GM11168 (cell line): ENCODE measurements around the gene RGS3.
"Not testable (repeated sequence)": the region's sequence is repeated elsewhere in the genome, so short reads cannot be mapped to it uniquely, and the experiment has no call there.

Source experiments
- in situ Hi-C: fragments of 300-500 bp; cut with MboI; formaldehyde crosslinking; loops from one replicate; pipeline ENCODE4 v1.12.0; 2022; ENCODE audit warnings: low sequenced_read_pairs; ENCODE audit not compliant: unreplicated experiment

The RGS3 gene

DNA sequence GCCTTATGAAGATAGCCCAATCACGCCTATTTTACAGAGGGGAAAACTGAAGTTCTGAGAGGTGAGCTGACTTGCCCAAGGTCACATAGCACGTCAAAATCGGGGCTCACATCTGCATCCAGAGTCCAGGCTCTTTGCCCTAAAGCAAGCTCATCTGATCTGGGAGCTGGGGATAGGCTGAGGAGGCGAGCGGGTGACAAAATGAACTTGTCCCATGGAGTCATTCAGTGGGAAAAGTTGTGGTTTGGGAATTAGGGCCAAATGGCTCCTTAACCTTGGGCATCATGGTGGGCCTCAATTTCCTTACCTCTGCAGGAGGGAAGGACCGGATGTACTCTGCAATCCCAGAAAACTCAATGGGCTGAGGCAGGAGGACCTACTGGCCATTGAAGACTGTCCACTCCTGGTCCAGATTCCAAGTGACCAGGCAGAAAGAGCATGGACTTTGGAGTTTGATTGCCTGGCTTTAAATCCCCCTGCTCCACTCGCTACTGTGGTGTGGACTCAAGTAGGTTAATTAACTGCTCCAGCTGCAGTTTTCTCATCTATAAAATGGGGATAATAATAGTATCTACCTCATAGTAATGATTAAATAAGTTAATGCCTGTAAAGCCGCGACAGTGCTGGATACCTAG lies 160.4 kb downstream of the RGS3 start:
- in situ Hi-C loops, result no loop called here

DNA sequence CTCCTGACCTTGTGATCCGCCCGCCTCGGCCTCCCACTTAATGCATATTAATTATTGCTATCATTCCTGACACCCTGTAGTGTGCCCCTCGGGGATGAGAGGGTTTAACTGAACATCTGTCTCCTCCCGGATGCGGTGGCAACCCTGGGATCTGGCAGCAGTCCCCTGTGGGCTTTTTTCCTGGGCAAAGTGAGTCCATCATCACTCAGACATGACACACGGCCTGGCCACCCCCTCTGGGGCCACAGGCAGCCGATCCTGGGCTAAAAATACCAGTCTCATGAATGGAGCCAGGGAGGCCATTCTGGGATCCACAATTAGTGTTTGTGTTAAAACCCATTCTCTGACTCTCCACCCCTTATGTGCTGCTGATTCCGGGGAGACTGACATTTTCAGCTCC lies 161.2 kb downstream of the RGS3 start:
- in situ Hi-C loops, result no loop called here

DNA sequence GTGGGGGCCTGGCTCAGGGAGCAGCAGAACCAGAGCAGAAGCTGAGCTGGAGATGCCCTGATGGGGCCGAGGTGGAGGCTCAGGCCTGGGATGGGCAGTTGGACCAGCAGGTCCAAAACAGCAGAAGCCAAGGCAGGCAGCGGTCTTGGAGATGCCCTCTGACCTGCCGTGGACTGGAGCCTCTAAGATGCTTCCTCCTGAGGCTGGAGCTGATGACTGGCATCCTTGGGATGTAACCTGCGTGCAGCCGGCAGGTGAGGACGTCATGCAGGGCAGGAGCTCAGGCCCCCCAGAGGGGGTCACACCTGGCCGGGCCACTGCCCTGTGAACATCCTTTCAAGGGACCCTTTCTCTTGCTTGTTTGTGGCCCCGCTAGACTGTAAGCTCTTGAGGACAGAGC lies 162.0 kb downstream of the RGS3 start:
- in situ Hi-C loops, result no loop called here

DNA sequence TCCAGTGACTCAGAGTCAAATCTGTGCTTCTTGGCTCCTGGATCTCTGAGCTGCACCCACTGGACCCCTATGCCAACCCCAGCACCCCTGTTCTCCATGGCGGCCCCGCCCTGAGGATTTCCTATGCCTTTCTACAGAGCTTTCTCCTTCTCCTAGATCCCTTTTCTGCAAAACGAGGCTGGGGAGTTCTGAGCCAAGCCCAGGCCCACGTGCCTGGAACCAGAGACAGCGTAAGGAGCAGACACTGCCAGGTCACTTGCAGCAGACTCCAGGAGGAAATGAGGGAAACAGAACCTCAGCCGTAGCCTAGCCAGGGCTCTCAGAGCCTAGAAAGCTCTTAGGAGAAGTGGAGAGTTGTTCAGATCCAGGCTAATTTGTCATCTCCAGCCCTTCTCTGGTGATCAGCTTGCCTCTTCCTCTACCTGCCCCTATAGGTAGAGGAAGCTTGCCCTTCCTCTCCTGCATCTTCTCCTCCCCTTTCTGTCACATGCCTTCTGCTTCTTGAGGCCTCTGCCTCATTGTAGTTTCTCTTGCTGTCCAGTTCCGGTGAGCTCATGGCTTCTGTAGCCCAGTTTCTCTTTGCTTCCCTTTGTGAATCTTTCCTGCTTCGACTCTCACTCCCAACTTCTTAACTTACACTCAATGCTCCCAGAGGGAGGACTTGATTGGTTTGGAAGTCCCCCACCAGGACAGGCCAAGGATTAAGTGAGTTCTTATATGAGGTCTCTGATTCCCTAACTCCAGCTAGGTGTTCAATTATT lies 163.4 kb downstream of the RGS3 start:
- in situ Hi-C loops, result no loop called here

DNA sequence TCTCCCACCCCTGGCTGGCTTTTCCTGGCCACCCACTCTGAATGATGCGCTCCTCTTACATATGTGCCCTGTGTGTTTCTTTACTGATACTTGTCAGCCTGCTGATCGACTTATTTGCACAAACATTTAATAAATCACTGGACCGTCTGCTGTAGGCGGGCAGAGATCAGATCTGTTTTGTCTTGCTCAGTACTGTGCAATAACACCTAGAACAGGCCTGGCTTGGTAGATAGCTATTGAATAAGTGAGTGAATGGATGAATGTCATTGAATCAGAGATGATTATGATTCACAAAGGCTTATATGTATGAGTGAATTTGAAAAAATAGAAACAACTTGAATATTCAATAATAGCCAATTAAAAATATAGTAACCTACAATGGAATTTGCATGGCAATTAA lies 165.1 kb downstream of the RGS3 start:
- in situ Hi-C loops, result no loop called here

DNA sequence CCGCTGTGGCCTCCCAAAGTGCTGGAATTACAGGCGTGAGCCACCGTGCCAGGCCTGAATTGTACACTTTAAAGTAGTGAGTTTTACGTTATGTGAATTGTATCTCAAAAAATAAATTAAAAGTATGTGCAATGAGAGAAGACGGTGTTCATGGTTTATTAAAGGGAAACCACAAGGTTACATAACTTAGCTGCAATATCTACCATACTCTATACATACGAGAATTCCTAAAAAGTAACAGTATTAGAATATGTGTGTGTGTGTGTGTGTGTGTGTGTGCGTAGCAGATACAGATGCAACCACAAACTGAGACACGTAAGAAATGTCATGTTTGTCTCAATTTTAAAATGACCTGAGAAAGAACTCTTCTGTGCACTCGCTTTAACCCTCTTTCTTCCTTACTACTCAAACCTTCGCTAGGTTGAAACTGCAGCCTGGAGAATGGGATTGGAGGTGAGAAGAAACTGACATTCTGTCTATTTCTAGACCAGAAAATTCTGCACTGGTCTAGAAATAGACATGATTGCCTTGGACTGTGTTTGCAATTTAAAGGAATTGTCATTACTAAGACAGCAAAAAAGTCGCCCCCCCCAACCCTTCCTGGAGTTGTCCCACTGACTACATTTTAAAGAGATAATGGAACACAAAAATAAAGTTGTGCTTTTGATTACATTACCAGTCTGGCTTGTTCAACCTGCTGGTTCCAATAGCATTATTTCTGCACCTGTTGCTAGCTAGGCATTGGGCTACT lies 167.0 kb downstream of the RGS3 start:
- in situ Hi-C loops, result no loop called here

- in situ Hi-C loops, result no loop called here
Measured at GRCh38 chr9:113631137-113631765, 167.7 kb downstream of the RGS3 start.

- in situ Hi-C loops, result no loop called here
Measured at GRCh38 chr9:113631871-113632665, 168.5 kb downstream of the RGS3 start.

DNA sequence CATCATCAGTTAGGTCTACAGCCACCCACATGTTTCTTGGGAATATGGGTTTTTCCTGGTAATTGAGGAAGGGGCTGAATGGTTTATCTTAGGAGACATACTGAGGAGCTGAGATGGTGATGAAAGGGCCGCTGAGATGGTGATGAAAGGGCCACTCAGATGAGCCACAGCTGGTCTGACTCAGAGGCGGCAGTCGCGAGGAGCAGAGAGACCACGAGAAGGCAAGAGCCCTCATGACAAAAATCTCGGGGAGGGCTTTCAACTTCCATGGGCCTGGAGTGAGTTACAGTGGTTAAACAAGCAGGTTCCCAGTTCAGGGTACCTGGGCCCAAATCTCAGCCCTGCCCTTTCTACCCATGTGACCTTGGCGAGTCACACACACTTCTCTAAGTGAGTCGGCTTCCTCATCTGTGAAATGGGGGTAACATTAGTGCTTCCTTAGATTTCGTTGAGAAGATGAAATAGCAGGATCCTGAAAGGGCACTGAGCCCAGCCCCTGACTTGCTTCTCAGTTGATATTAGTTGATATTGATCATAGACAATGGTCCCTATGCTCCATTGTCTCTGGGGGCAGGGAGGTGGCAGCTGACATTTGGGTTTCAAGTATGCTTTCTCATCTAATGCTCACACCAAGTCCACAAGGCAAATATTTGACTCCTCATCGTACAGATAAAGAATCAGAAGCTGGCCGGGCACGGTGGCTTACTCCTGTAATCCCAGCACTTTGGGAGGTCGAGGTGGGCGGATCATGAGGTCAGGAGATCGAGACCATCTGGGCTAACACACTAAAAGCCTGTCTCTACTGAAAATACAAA lies 169.5 kb downstream of the RGS3 start:
- in situ Hi-C loops, result no loop called here

GRCh38 chr9:113633782-113634595 lies 170.5 kb downstream of the RGS3 start:
- in situ Hi-C loops, result no loop called here

- in situ Hi-C loops, result no loop called here
Measured at GRCh38 chr9:113634596-113635515, 171.3 kb downstream of the RGS3 start.

- in situ Hi-C loops, result no loop called here
Measured at GRCh38 chr9:113635586-113635985, 172.1 kb downstream of the RGS3 start.

DNA sequence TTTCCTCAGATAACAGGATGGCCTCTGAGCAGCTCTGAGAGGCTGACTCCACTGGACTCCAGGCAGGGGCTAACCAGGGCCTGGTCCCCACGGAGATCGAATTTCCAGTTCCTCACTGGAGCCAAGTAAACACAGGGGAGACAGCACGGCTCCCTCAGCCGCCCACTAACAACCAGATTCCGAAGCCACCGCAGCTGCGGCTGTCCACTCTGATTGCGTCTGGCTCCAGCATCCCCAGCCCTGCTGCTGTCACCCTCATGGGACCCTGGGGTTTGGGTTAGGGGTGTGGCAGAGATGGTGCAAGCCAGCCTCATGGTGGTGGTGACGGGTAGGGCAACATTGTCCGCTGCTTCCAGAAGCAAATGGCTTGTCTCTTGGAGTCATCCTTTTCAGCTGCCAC lies 172.6 kb downstream of the RGS3 start:
- in situ Hi-C loops, result no loop called here

DNA sequence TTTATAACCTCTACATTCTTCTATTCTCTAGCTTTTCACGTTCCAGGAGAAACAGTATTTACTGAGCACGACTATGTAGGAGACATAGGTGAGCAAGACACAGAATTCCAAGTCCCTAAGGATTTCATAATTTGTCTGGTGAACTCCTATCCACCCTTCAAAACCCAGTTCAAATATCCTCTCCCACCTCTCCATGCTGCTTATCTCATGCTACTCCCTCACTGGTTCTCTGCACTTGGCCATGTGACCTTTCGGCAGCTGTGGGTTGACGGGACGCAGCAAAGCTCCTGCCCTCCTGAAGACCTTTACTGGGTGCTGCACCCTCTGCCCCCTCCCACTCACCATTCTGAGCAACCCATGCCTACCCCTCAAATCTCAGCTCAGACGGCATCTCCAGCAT lies 173.2 kb downstream of the RGS3 start:
- in situ Hi-C loops, result no loop called here

DNA sequence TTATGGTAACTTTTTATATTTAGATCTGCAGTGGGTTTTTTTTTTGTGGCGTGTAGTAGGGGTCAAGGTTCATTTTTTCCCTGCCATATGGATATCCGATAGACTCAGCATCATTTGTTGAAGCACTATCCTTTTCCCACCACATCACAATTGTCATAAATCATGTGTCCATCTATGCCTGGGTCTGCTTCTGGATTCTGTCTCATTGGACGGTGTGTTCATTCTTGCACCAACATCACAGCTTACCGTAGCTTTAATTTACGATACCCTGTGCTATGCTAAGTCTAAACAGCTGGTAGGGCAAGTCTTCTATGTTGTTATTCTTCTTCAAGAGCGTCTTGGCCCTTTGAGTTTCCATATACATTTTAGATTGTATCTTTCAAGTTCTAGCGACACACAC lies 175.0 kb downstream of the RGS3 start:
- in situ Hi-C loops, result no loop called here

GRCh38 chr9:113638897-113639296 lies 175.4 kb downstream of the RGS3 start:
- in situ Hi-C loops, result no loop called here

GRCh38 chr9:113639411-113639970 lies 176.0 kb downstream of the RGS3 start:
- in situ Hi-C loops, result not testable (repeated sequence)
